GM18508 (cell line): ENCODE measurements around the gene CWH43.
"Not testable (repeated sequence)": the region's sequence is repeated elsewhere in the genome, so short reads cannot be mapped to it uniquely, and the experiment has no call there.

ENCODE experiments used
- ATAC-seq: cut with Tn5 transposase; IDR thresholded peaks from one replicate; pipeline ENCODE4 v1.9.1; 2021; ENCODE audit warnings: moderate number of reproducible peaks; ENCODE audit not compliant: insufficient read depth, unreplicated experiment

CWH43 gene

GRCh38 chr4:48974979-48975640 lies 11.0 kb upstream of the CWH43 start:
- no peak for ATAC-seq

- no peak for ATAC-seq
These were observed 10.0 kb upstream of the CWH43 start for GRCh38 chr4:48976041-48976440.

DNA sequence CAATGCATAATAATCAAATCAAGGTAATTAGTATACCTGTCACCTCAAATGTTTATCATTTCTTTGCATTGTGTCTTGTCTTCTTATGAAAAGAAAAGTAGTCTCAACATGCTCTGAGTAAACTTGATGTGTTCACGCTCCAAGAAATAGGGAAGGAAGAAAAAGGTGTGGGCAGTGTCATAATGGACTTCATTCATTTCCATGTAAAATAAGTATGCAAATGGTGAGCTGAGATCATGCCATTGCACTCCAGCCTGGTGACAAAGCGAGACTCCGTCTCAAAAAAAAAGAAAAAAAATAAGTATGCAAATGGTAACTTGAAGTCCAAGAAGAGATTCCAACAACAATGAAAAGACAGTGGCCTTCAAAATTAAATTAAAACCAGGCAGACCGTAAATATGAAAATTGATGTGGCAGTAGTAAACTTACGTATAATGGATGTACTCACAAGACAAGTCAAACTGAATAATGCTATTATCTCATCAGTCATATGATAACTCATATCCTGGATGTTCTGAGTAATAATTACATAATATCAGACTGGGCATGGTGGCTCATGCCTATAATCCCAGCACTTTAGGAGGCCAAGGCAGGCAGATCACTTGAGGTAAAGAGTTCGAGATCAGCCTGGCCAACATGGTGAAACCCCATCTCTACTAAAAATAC lies 6.0 kb upstream of the CWH43 start:
- no peak for ATAC-seq

- not testable (repeated sequence) for ATAC-seq
These were observed 2.1 kb upstream of the CWH43 start for GRCh38 chr4:48984005-48984404.

DNA sequence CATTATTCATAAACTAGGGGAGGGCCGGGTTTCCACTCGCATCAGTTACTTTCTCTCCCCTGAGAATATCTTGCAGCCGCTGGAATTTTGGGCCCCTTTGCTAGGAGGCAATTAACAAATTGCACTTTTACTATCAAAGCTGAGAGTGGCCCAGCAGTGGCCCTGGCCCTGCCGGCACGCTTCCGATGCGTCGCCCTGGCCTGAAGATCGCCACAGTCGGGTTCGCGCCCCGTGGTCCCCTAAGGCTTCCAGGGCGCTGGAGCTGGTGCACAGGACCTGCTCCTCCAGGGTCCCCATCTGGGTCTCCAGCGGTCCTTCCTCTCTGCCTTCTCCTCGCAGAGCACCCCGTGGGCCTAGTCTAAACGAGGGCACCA lies 486 bp upstream of the CWH43 start:
- no peak for ATAC-seq

DNA sequence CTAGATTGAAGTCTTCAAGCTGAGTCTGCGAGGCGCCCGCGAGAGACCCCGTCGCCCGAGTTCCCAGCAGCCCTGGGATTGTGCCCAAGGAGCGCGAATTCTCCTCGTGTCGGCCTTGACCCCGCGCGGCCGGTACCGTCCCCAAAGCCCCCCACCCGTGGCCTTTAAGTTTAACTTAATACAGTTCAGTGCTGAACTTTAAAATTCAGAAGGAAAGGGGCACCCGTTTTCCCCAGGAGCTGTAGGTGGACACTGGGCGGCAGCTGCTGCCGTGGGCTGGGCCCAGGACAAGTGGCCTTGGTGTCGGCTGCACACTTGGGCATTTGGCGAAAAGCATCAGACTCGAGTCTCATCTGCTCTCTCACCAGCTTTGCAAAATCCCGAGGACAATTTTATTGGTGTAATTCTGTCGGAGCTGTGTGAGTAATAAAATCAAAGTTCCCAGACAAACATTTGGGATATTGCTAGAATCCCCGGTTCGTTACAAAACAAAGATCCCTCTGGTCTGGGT lies 634 bp downstream of the CWH43 start:
- no peak for ATAC-seq

- no peak for ATAC-seq
These were observed 3.6 kb downstream of the CWH43 start for GRCh38 chr4:48989461-48990203.

- no peak for ATAC-seq
These were observed 5.3 kb downstream of the CWH43 start for GRCh38 chr4:48991357-48991756.

GRCh38 chr4:48997962-48998361 lies 11.9 kb downstream of the CWH43 start:
- ATAC-seq = no peak

- no peak for ATAC-seq
These were observed 12.4 kb downstream of the CWH43 start for GRCh38 chr4:48998440-48998839.

DNA sequence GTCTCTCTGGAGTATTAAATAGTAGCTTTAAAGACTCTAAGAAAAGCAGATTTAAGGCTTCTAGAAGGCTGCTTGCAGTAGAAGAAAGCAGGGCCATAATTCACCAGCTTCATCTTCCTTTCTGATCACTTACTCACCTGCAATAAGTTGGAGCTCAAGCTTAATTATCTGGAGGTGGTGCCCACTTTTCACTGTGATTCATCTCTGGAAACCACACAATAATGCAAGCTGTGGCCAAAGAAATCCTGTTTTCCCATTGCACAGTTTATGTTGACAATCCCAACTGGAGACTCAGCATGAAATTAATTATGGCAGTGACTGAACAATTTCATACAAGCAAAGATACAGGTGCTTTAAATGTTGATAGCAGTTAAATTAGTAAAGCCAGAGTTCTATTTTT lies 14.7 kb downstream of the CWH43 start:
- ATAC-seq = no peak

GRCh38 chr4:49002931-49003330 lies 16.9 kb downstream of the CWH43 start:
- ATAC-seq = no peak

DNA sequence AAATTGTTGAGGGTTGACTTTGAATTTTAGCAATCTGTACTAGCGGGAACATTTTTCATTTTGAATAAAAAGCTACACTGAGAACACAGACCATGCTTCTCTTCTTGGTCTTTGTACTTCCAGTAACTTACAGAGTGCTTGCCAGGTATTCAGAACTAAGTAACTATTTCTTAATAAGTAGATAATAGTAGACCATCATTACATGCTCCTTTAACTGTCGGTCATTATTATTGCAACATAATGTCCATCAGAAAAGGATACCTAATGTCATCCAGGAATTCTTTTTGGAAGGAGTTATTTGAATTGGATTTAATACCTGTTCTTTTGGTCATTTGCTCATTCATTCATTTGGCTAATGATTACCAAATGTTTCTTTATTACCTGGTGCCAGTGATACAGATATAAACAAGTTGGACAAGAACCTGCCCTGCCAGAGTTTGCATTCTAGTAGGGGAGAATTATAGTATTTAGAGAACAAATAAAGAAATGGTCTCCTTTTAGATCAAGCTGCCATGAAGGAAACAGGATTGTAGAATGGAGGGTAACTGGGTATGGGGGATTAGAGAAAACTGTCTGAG lies 32.7 kb downstream of the CWH43 start:
- no peak for ATAC-seq

- no peak for ATAC-seq
These were observed 46.5 kb downstream of the CWH43 start for GRCh38 chr4:49032440-49033161.

DNA sequence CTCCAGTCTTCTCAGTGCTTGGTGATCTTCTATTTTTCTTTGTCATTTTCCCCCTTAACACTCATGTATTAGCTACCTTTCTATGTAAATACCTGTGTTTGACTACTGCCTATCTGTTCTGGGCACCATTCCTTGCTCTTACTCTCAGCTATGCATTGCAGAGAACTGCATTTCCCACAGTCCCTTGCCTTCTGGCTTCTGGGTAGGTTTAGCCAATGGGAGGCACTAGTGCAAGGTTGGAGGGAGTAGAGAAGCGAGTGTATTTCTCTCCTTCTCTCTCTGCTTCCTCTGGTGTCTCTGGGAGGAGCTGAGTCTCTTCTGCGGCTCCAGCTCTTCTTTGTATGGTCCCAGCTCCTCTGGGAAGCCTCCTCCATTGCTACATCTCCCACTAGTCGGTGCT lies 50.5 kb downstream of the CWH43 start:
- ATAC-seq = no peak

DNA sequence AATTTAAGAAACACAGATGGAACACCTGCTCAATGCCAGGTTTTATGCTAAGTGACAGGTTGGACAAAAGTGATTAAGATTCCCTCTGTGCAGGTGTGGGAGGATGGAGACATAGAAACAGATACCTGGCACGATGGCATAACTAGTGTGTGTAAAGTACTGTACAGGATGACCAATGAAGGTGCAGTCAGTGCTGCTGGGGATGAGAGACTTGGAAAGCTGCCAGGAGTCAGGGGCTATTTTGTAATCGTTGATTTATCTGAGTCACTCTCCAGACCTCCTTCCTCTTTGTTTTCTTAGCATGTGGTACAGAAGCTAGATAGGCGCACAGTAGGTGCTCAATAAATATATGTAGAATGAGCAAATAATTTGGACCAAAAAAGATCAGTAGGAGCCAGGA lies 58.2 kb downstream of the CWH43 start:
- ATAC-seq = no peak

DNA sequence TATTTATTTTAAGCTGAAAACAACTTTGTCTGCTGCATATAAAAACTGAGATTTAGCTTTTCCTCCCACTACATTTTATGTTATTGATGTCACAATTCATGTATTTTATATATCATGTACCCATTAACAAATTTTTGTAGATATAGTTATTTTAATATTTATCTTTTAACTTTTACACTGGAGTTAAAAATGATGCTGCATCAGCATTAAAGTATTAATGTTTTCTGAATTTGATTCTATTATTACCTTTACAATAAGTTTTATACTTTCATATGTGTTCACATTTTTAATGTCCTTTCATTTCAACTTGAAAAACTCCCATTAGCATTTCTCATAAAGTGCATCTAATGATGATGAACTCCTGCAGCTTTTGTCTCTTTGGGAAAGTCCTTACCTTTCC lies 72.2 kb downstream of the CWH43 start:
- no peak for ATAC-seq

DNA sequence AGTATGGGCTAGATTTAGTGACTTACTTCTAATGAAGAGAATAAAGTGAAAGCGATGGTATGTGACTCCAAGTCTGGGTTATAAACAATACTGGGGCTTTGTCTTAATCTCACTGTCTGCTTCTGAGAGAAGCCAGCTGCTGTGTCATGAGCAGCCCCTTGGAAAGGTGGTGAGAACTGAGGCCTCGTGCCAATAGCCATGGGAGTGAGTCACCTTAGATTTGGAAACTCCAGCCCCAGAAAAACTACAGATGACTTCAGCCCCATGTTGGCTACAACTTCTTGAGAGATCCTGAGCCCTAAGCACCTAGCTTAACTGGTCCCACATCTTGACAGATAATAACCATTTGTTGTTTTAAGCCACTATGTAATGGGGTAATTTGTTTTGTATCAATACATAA lies 77.6 kb downstream of the CWH43 start:
- no peak for ATAC-seq

DNA sequence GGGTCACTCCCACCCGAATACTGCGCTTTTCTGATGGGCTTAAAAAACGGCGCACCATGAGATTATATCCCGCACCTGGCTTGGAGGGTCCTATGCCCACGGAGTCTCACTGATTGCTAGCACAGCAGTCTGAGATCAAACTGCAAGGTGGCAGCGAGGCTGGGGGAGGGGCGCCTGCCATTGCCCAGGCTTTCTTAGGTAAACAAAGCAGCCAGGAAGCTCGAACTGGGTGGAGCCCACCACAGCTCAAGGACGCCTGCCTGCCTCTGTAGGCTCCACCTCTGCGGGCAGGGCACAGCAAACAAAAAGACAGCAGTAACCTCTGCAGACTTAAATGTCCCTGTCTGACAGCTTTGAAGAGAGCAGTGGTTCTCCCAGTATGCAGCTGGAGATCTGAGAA lies 86.1 kb downstream of the CWH43 start:
- not testable (repeated sequence) for ATAC-seq

GRCh38 chr4:49091883-49092282 lies 105.8 kb downstream of the CWH43 start:
- ATAC-seq = not testable (repeated sequence)
